Astrocyte (in vitro differentiated cells and primary cell): Measurements from ENCODE around the gene TMEM120B.

ENCODE experiments used
- EZH2 ChIP-seq: IDR thresholded peaks from 2 replicates; pipeline ENCODE4 v1.6.1; 2012; ENCODE audit warnings: mild to moderate bottlenecking, low read length, inconsistent platforms; ENCODE audit not compliant: insufficient read depth
- TF ChIP-seq, protein P1 (sequence below): IDR thresholded peaks from 2 replicates; pipeline ENCODE4 v1.5.1; 2011; ENCODE audit warnings: low read depth, mild to moderate bottlenecking, inconsistent platforms, low read length, moderate library complexity; ENCODE audit not compliant: insufficient read depth

DNA sequence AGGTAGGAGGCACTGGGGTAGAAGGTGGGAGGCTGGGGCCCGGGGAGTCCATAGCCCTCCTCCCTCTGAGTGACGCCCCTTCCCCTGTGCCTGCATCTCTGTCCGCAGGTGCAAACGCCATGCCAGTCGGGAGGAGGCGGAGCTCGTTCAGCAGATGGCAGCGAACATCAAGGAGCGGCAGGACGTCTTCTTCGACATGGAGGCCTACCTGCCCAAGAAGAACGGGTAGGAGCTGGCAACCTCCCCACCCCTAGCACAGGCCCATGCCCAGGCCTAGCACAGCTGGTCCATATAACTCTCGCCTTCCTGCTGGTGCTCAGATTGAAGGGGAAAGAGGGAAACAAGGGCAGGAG is 35.6 kb downstream of the TMEM120B start:
- TF ChIP-seq, protein P1, sequence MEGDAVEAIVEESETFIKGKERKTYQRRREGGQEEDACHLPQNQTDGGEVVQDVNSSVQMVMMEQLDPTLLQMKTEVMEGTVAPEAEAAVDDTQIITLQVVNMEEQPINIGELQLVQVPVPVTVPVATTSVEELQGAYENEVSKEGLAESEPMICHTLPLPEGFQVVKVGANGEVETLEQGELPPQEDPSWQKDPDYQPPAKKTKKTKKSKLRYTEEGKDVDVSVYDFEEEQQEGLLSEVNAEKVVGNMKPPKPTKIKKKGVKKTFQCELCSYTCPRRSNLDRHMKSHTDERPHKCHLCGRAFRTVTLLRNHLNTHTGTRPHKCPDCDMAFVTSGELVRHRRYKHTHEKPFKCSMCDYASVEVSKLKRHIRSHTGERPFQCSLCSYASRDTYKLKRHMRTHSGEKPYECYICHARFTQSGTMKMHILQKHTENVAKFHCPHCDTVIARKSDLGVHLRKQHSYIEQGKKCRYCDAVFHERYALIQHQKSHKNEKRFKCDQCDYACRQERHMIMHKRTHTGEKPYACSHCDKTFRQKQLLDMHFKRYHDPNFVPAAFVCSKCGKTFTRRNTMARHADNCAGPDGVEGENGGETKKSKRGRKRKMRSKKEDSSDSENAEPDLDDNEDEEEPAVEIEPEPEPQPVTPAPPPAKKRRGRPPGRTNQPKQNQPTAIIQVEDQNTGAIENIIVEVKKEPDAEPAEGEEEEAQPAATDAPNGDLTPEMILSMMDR: no peak
- TF ChIP-seq EZH2: no peak
